Measurements from ENCODE around the gene ZNHIT1.
"Not testable (repeated sequence)": the region's sequence is repeated elsewhere in the genome, so short reads cannot be mapped to it uniquely, and the experiment has no call there.

ZNHIT1 gene

GRCh38 chr7:101197991-101198390 lies 20.0 kb upstream of the ZNHIT1 start:
- no peaks in the 10 kb centered on the region for H3K9me3 ChIP-seq (ENCODE audit: low read length)
- no peak overlapping the region for H3K27ac ChIP-seq (ENCODE audit: low read depth, low read length)
- no peaks in the 10 kb centered on the region for H3K36me3 ChIP-seq (ENCODE audit: insufficient read depth, low read length)
- H3K9ac ChIP-seq (ENCODE audit: low read length) = no peak overlapping the region
- no peaks in the 10 kb centered on the region for H3K4me1 ChIP-seq (ENCODE audit: insufficient read depth, low read length)
- H3K27me3 ChIP-seq (ENCODE audit: control insufficient read depth in 1 of 2, insufficient read depth in 2 of 2, low read length in 2 of 2) = peaks cover 10 to 39% of the 10 kb centered on the region in 2 donors
- H3K4me3 ChIP-seq (ENCODE audit: low read depth in 1 of 2, low read length in 2 of 2) = no peak overlapping the region

- Histone ChIP-seq H3K9ac (ENCODE audit: low read length) (no peak overlapping the region), H3K4me3 (ENCODE audit: low read depth in 1 of 2, low read length in 2 of 2) (no peak overlapping the region), H3K27me3 (ENCODE audit: control insufficient read depth in 1 of 2, insufficient read depth in 2 of 2, low read length in 2 of 2) (peaks cover 10 to 43% of the 10 kb centered on the region in 2 donors), H3K27ac (ENCODE audit: low read depth, low read length) (no peak overlapping the region), H3K4me1 (ENCODE audit: insufficient read depth, low read length) (no peaks in the 10 kb centered on the region), H3K36me3 (ENCODE audit: insufficient read depth, low read length) (no peaks in the 10 kb centered on the region), H3K9me3 (ENCODE audit: low read length) (no peaks in the 10 kb centered on the region)
These were observed 19.5 kb upstream of the ZNHIT1 start for GRCh38 chr7:101198476-101198875.

- H3K4me1 ChIP-seq (ENCODE audit: insufficient read depth, low read length); H3K36me3 ChIP-seq (ENCODE audit: insufficient read depth, low read length); H3K4me3 ChIP-seq (ENCODE audit: low read depth in 1 of 2, low read length in 2 of 2); H3K27ac ChIP-seq (ENCODE audit: low read depth, low read length); H3K9me3 ChIP-seq (ENCODE audit: low read length); H3K9ac ChIP-seq (ENCODE audit: low read length): not testable (repeated sequence)
- peaks cover 10 to 43% of the 10 kb centered on the region in 2 donors for H3K27me3 ChIP-seq (ENCODE audit: control insufficient read depth in 1 of 2, insufficient read depth in 2 of 2, low read length in 2 of 2)
These were observed 18.4 kb upstream of the ZNHIT1 start for GRCh38 chr7:101199522-101199921.

- Histone ChIP-seq H3K9ac (ENCODE audit: low read length) (no peak overlapping the region), H3K4me3 (ENCODE audit: low read depth in 1 of 2, low read length in 2 of 2) (no peak overlapping the region), H3K9me3 (ENCODE audit: low read length) (no peaks in the 10 kb centered on the region), H3K36me3 (ENCODE audit: insufficient read depth, low read length) (no peaks in the 10 kb centered on the region), H3K4me1 (ENCODE audit: insufficient read depth, low read length) (no peaks in the 10 kb centered on the region), H3K27me3 (ENCODE audit: control insufficient read depth in 1 of 2, insufficient read depth in 2 of 2, low read length in 2 of 2) (peaks cover 10 to 43% of the 10 kb centered on the region in 2 donors), H3K27ac (ENCODE audit: low read depth, low read length) (no peak overlapping the region)
These were observed 17.5 kb upstream of the ZNHIT1 start for GRCh38 chr7:101200504-101200861.

- Histone ChIP-seq H3K9me3 (ENCODE audit: low read length) (no peaks in the 10 kb centered on the region), H3K36me3 (ENCODE audit: insufficient read depth, low read length) (no peaks in the 10 kb centered on the region), H3K27me3 (ENCODE audit: control insufficient read depth in 1 of 2, insufficient read depth in 2 of 2, low read length in 2 of 2) (peaks cover 10 to 41% of the 10 kb centered on the region in 2 donors), H3K4me3 (ENCODE audit: low read depth in 1 of 2, low read length in 2 of 2) (no peak within 1 kb of the TSS), H3K4me1 (ENCODE audit: insufficient read depth, low read length) (no peaks in the 10 kb centered on the region), H3K9ac (ENCODE audit: low read length) (no peak within 1 kb of the TSS), H3K27ac (ENCODE audit: low read depth, low read length) (no peak within 1 kb of the TSS)
These were observed 16.9 kb upstream of the ZNHIT1 start, which contains the start of gene MOGAT3 for GRCh38 chr7:101200862-101201599. Gene MOGAT3, minus strand, starts transcription at chr7:101201036. Its CDS starts 182 bp downstream, at chr7:101200854.

- H3K4me1 ChIP-seq (ENCODE audit: insufficient read depth, low read length) = no peaks in the 10 kb centered on the region
- H3K9ac ChIP-seq (ENCODE audit: low read length) = no peak overlapping the region
- H3K36me3 ChIP-seq (ENCODE audit: insufficient read depth, low read length) = no peaks in the 10 kb centered on the region
- H3K27me3 ChIP-seq (ENCODE audit: control insufficient read depth in 1 of 2, insufficient read depth in 2 of 2, low read length in 2 of 2) = peaks cover 10 to 37% of the 10 kb centered on the region in 2 donors
- no peak overlapping the region for H3K4me3 ChIP-seq (ENCODE audit: low read depth in 1 of 2, low read length in 2 of 2)
- H3K9me3 ChIP-seq (ENCODE audit: low read length) = no peaks in the 10 kb centered on the region
- H3K27ac ChIP-seq (ENCODE audit: low read depth, low read length) = no peak overlapping the region
These were observed 16.0 kb upstream of the ZNHIT1 start for GRCh38 chr7:101201695-101202602.

GRCh38 chr7:101202603-101202918 lies 15.4 kb upstream of the ZNHIT1 start:
- H3K27me3 ChIP-seq (ENCODE audit: control insufficient read depth in 1 of 2, insufficient read depth in 2 of 2, low read length in 2 of 2) = peaks cover 10 to 37% of the 10 kb centered on the region in 2 donors
- no peak overlapping the region for H3K4me3 ChIP-seq (ENCODE audit: low read depth in 1 of 2, low read length in 2 of 2)
- no peak overlapping the region for H3K9ac ChIP-seq (ENCODE audit: low read length)
- no peaks in the 10 kb centered on the region for H3K4me1 ChIP-seq (ENCODE audit: insufficient read depth, low read length)
- no peak overlapping the region for H3K27ac ChIP-seq (ENCODE audit: low read depth, low read length)
- H3K36me3 ChIP-seq (ENCODE audit: insufficient read depth, low read length) = no peaks in the 10 kb centered on the region
- no peaks in the 10 kb centered on the region for H3K9me3 ChIP-seq (ENCODE audit: low read length)

- not testable (repeated sequence) for H3K4me3 ChIP-seq (ENCODE audit: low read depth in 1 of 2, low read length in 2 of 2); H3K4me1 ChIP-seq (ENCODE audit: insufficient read depth, low read length)
These were observed 13.9 kb upstream of the ZNHIT1 start for GRCh38 chr7:101203740-101204738.

GRCh38 chr7:101205901-101206664 lies 11.9 kb upstream of the ZNHIT1 start:
- Histone ChIP-seq H3K4me1 (ENCODE audit: insufficient read depth, low read length) (no peaks in the 10 kb centered on the region), H3K9me3 (ENCODE audit: low read length) (no peaks in the 10 kb centered on the region), H3K27me3 (ENCODE audit: control insufficient read depth in 1 of 2, insufficient read depth in 2 of 2, low read length in 2 of 2) (peaks cover 0 to 23% of the 10 kb centered on the region in 2 donors), H3K9ac (ENCODE audit: low read length) (no peak overlapping the region), H3K27ac (ENCODE audit: low read depth, low read length) (no peak overlapping the region), H3K4me3 (ENCODE audit: low read depth in 1 of 2, low read length in 2 of 2) (no peak overlapping the region), H3K36me3 (ENCODE audit: insufficient read depth, low read length) (peaks cover 18% of the 10 kb centered on the region)

More at GRCh38 chr7:101203740-101204738, 13.9 kb upstream of the ZNHIT1 start:
- not testable (repeated sequence) for H3K36me3 ChIP-seq (ENCODE audit: insufficient read depth, low read length); H3K9me3 ChIP-seq (ENCODE audit: low read length); H3K9ac ChIP-seq (ENCODE audit: low read length); H3K27ac ChIP-seq (ENCODE audit: low read depth, low read length)
- peaks cover 10 to 37% of the 10 kb centered on the region in 2 donors for H3K27me3 ChIP-seq (ENCODE audit: control insufficient read depth in 1 of 2, insufficient read depth in 2 of 2, low read length in 2 of 2)

- H3K4me1 ChIP-seq (ENCODE audit: insufficient read depth, low read length) = no peaks in the 10 kb centered on the region
- no peaks in the 10 kb centered on the region for H3K9me3 ChIP-seq (ENCODE audit: low read length)
- no peak overlapping the region for H3K27ac ChIP-seq (ENCODE audit: low read depth, low read length)
- no peak overlapping the region for H3K4me3 ChIP-seq (ENCODE audit: low read depth in 1 of 2, low read length in 2 of 2)
- peaks cover 0 to 17% of the 10 kb centered on the region in 2 donors for H3K27me3 ChIP-seq (ENCODE audit: control insufficient read depth in 1 of 2, insufficient read depth in 2 of 2, low read length in 2 of 2)
- no peak overlapping the region for H3K9ac ChIP-seq (ENCODE audit: low read length)
- peaks cover 23% of the 10 kb centered on the region for H3K36me3 ChIP-seq (ENCODE audit: insufficient read depth, low read length)
These were observed 11.3 kb upstream of the ZNHIT1 start for GRCh38 chr7:101206665-101207042.
